K562 (cell line): Measurements from ENCODE around the gene SLC29A2. TPM values are rescaled to one million over a fixed set of nuclear protein-coding genes. Genes with fewer than 3 reads are reported as not detected.
A peak's percentile ranks its signal among the peaks of the same experiment; 100 is the strongest.

Experiments used
- FOXK2 ChIP-seq, 2 experiments: fragments of 450-650 bp; IDR thresholded peaks in 1 of 2; conservative IDR thresholded peaks in 1 of 2; 2 replicates each; pipeline ENCODE4 v1.6.1; 2016; ENCODE audit warnings: low read depth in 2 of 2, mild to moderate bottlenecking in 1 of 2
- NR2C1 ChIP-seq, 2 experiments: fragments of 450-650 bp; IDR thresholded peaks; 2 replicates each; pipeline ENCODE4 v1.6.1; 2017; ENCODE audit warnings: mild to moderate bottlenecking in 2 of 2, antibody characterized with exemption in 1 of 2, inconsistent platforms in 1 of 2, missing compliant biosample characterization in 1 of 2, missing genetic modification characterization in 1 of 2
- OTX1 ChIP-seq: fragments of 450-650 bp; formaldehyde crosslinking; IDR thresholded peaks from 2 replicates; pipeline ENCODE4 v1.4.0; 2022; ENCODE audit warnings: mild to moderate bottlenecking
- SNIP1 ChIP-seq: fragments of 450-650 bp; IDR thresholded peaks from 2 replicates; pipeline ENCODE4 v1.7.1; 2017; ENCODE audit warnings: low read depth, mild to moderate bottlenecking
- SRSF9 ChIP-seq: fragments of 200-400 bp; formaldehyde crosslinking; IDR thresholded peaks from 2 replicates; pipeline ENCODE4 v1.6.1; 2017; ENCODE audit warnings: low read depth, low read length, borderline replicate concordance
- TAF15 ChIP-seq: fragments of 200-400 bp; formaldehyde crosslinking; IDR thresholded peaks from 2 replicates; pipeline ENCODE4 v1.6.1; 2017; ENCODE audit warnings: mild to moderate bottlenecking, low read depth, low read length, moderate library complexity
- ZBTB7A ChIP-seq: IDR thresholded peaks from 2 replicates; pipeline ENCODE4 v1.6.1; 2011; ENCODE audit warnings: low read depth, mild to moderate bottlenecking, low read length, moderate library complexity, borderline replicate concordance; ENCODE audit not compliant: control insufficient read depth
- ZKSCAN8 ChIP-seq: fragments of 200-800 bp; sonication (Bioruptor generic); IDR thresholded peaks from 2 replicates; pipeline ENCODE4 v1.6.1; 2016; ENCODE audit warnings: missing genetic modification characterization, missing compliant biosample characterization
- ZNF143 ChIP-seq: sonication (generic); formaldehyde crosslinking; IDR thresholded peaks from 2 replicates; pipeline ENCODE4 v1.9.0; 2022; ENCODE audit warnings: mild to moderate bottlenecking, missing genetic modification reagents
- ZNF175 ChIP-seq: fragments of 200-800 bp; sonication (Bioruptor generic); IDR thresholded peaks from 2 replicates; pipeline ENCODE4 v1.6.1; 2016; ENCODE audit warnings: low read depth, mild to moderate bottlenecking, missing genetic modification characterization, missing compliant biosample characterization
- ZNF23 ChIP-seq: fragments of 250-450 bp; sonication (Bioruptor Pico); IDR thresholded peaks from 2 replicates; pipeline ENCODE4 v1.4.0; 2020; ENCODE audit warnings: mild to moderate bottlenecking
- ZNF239 ChIP-seq: fragments of 250-450 bp; sonication (Bioruptor Pico); IDR thresholded peaks from 2 replicates; pipeline ENCODE4 v1.4.0; 2020; ENCODE audit warnings: mild to moderate bottlenecking
- ZNF324 ChIP-seq: fragments of 250-450 bp; sonication (Bioruptor Pico); IDR thresholded peaks from 2 replicates; pipeline ENCODE4 v1.4.0; 2020; ENCODE audit warnings: mild to moderate bottlenecking
- polyA plus RNA-seq, 8 experiments: library from polyadenylated mRNA; depleted of rRNA in 4 of 8; stranded (reverse) in 5 of 8; unstranded in 3 of 8; fragments of >200 nt; fragmentation: Nextera tagmentation in 2 of 8; fragmentation: Illumina TruSeq in 1 of 8; extraction: Ambion mirVana in 2 of 8; extraction: Trizol in 1 of 8; gene quantifications; 2 replicates each; pipeline versions ENCODE4 v1.2.1 to v1.2.3, GENCODE V29; 2011 to 2014; ENCODE audit warnings: inconsistent platforms in 1 of 8, missing spikeins in 1 of 8
- total RNA-seq, 7 experiments: library from RNA; depleted of rRNA in 6 of 7; stranded (reverse); fragments of >200 nt in 6 of 7; fragmentation: Illumina TruSeq in 2 of 7; extraction: Trizol in 2 of 7; gene quantifications; 2 replicates each; pipeline versions ENCODE4 v1.2.1 to v1.2.3, GENCODE V29; 2011 to 2021; ENCODE audit warnings: low replicate concordance in 1 of 7
- TF ChIP-seq, protein P1 (sequence below): fragments of 250-450 bp; sonication (Bioruptor Pico); IDR thresholded peaks from 2 replicates; pipeline ENCODE4 v1.5.0; 2021; ENCODE audit warnings: mild to moderate bottlenecking, borderline replicate concordance
- TF ChIP-seq, protein P2 (sequence below): conservative IDR thresholded peaks from 2 replicates; pipeline ENCODE4 v1.6.1; 2011; ENCODE audit warnings: low read depth, mild to moderate bottlenecking, low read length; ENCODE audit not compliant: control insufficient read depth
- TF ChIP-seq, protein P3 (sequence below): fragments of 450-650 bp; conservative IDR thresholded peaks from 2 replicates; pipeline ENCODE4 v1.6.1; 2016; ENCODE audit warnings: missing genetic modification characterization, low read depth, mild to moderate bottlenecking, missing compliant biosample characterization, moderate library complexity
- TF ChIP-seq, protein P4 (sequence below): fragments of 250-450 bp; sonication (Bioruptor Pico); IDR thresholded peaks from 2 replicates; pipeline ENCODE4 v1.5.0; 2020; ENCODE audit warnings: mild to moderate bottlenecking, borderline replicate concordance
- TF ChIP-seq, protein P5 (sequence below): fragments of 200-800 bp; sonication (Bioruptor generic); IDR thresholded peaks from 2 replicates; pipeline ENCODE4 v1.6.1; 2017; ENCODE audit warnings: missing genetic modification characterization, missing compliant biosample characterization

SLC29A2 gene
- total and polyA plus RNA-seq, 9 of the 15 experiments (the other 6 are each of a cell fraction or from before 2014, with no cell fraction given): 2.4 to 48.6 (median 14.2) TPM

DNA sequence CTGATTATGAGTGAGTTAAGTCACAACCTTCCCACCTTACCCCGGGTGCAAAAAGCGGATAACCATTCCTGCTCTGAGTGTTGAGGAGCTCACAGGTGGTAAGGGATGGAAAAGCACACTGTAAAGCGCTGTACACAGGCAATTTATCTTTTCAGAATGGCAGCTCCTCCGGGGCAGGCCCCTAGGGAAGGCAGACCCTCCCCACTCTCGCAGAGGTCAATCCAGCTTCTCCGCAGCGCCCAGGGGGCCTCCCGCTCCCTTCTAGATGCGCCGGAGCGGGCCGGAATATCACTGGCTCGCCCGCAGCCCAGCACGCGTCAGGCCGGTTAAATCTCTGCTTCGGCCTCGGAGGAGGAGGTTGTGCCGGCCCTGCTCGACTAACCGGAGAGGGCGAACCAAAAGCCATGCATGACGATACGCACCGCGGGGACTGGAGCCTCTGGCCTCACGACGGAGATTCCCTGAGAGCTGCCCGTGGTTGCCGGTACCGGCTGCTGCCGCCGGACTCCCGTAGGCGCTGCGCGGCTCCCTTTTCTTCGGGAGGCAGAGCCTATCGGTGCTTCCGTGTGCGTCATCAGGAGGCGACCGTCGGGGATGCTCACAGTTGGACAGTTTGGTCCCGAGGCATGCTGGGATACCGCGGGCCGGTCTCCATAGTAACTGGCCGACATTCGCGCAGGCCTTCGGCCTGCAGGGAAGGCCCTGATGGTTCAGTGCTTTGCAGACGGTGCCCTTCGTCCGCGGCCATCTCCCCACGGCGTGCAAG lies 26.8 kb downstream of the SLC29A2 start, which contains the start of gene BRMS1 (continued):
- TF ChIP-seq, protein P1, sequence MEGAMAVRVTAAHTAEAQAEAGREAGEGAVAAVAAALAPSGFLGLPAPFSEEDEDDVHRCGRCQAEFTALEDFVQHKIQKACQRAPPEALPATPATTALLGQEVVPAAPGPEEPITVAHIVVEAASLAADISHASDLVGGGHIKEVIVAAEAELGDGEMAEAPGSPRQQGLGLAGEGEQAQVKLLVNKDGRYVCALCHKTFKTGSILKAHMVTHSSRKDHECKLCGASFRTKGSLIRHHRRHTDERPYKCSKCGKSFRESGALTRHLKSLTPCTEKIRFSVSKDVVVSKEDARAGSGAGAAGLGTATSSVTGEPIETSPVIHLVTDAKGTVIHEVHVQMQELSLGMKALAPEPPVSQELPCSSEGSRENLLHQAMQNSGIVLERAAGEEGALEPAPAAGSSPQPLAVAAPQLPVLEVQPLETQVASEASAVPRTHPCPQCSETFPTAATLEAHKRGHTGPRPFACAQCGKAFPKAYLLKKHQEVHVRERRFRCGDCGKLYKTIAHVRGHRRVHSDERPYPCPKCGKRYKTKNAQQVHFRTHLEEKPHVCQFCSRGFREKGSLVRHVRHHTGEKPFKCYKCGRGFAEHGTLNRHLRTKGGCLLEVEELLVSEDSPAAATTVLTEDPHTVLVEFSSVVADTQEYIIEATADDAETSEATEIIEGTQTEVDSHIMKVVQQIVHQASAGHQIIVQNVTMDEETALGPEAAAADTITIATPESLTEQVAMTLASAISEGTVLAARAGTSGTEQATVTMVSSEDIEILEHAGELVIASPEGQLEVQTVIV (CRISPR knock-in tag): no peak
- TF ChIP-seq FOXK2 (conservative IDR thresholded peaks at IDR 0.05 in 1 of 2, IDR thresholded peaks at IDR 0.05 in 1 of 2; ENCODE audit: low read depth in 2 of 2) (peak; percentile 68 to 77; a peak in 3 of 4 replicates), TAF15 (no peak), OTX1 (CRISPR knock-in tag) (no peak), SNIP1 (no peak), SRSF9 (no peak), ZKSCAN8 (CRISPR knock-in tag) (no peak), ZNF23 (CRISPR knock-in tag) (no peak), ZBTB7A (no peak), ZNF143 (CRISPR knock-in tag) (peak; percentile 88), NR2C1 (IDR thresholded peaks at IDR 0.05) (no peak), NR2C1 (tag; IDR thresholded peaks at IDR 0.05) (no peak), ZNF175 (CRISPR knock-in tag) (no peak), ZNF239 (CRISPR knock-in tag) (no peak), ZNF324 (CRISPR knock-in tag) (no peak)
- TF ChIP-seq, protein P2, sequence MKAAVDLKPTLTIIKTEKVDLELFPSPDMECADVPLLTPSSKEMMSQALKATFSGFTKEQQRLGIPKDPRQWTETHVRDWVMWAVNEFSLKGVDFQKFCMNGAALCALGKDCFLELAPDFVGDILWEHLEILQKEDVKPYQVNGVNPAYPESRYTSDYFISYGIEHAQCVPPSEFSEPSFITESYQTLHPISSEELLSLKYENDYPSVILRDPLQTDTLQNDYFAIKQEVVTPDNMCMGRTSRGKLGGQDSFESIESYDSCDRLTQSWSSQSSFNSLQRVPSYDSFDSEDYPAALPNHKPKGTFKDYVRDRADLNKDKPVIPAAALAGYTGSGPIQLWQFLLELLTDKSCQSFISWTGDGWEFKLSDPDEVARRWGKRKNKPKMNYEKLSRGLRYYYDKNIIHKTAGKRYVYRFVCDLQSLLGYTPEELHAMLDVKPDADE: peak; percentile 80
- TF ChIP-seq, protein P3, sequence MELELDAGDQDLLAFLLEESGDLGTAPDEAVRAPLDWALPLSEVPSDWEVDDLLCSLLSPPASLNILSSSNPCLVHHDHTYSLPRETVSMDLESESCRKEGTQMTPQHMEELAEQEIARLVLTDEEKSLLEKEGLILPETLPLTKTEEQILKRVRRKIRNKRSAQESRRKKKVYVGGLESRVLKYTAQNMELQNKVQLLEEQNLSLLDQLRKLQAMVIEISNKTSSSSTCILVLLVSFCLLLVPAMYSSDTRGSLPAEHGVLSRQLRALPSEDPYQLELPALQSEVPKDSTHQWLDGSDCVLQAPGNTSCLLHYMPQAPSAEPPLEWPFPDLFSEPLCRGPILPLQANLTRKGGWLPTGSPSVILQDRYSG (tag): no peak
- TF ChIP-seq, protein P4, sequence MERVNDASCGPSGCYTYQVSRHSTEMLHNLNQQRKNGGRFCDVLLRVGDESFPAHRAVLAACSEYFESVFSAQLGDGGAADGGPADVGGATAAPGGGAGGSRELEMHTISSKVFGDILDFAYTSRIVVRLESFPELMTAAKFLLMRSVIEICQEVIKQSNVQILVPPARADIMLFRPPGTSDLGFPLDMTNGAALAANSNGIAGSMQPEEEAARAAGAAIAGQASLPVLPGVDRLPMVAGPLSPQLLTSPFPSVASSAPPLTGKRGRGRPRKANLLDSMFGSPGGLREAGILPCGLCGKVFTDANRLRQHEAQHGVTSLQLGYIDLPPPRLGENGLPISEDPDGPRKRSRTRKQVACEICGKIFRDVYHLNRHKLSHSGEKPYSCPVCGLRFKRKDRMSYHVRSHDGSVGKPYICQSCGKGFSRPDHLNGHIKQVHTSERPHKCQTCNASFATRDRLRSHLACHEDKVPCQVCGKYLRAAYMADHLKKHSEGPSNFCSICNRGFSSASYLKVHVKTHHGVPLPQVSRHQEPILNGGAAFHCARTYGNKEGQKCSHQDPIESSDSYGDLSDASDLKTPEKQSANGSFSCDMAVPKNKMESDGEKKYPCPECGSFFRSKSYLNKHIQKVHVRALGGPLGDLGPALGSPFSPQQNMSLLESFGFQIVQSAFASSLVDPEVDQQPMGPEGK (CRISPR knock-in tag): no peak
- TF ChIP-seq, protein P5, sequence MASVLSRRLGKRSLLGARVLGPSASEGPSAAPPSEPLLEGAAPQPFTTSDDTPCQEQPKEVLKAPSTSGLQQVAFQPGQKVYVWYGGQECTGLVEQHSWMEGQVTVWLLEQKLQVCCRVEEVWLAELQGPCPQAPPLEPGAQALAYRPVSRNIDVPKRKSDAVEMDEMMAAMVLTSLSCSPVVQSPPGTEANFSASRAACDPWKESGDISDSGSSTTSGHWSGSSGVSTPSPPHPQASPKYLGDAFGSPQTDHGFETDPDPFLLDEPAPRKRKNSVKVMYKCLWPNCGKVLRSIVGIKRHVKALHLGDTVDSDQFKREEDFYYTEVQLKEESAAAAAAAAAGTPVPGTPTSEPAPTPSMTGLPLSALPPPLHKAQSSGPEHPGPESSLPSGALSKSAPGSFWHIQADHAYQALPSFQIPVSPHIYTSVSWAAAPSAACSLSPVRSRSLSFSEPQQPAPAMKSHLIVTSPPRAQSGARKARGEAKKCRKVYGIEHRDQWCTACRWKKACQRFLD (CRISPR knock-in tag): no peak
